HTERT RPE-1 (cell line): ENCODE measurements around the gene STXBP2.

Experiments used
- in situ Hi-C: fragments of 300-500 bp; cut with MboI; formaldehyde crosslinking; loops from 4 replicates; pipeline ENCODE4 v1.14.3; 2020; ENCODE audit warnings: low sequenced_read_pairs

STXBP2 gene

GRCh38 chr19:7648265-7649014 is 11.5 kb downstream of the STXBP2 start:
- in situ Hi-C loops: no loop called here

GRCh38 chr19:7650148-7650547 is 13.2 kb downstream of the STXBP2 start:
- in situ Hi-C loops: no loop called here

GRCh38 chr19:7652061-7652641 is 15.2 kb downstream of the STXBP2 start:
- in situ Hi-C loops: no loop called here

- in situ Hi-C loops: no loop called here
These were observed 17.5 kb downstream of the STXBP2 start for GRCh38 chr19:7654401-7654800.

GRCh38 chr19:7655581-7655980 is 18.7 kb downstream of the STXBP2 start:
- in situ Hi-C loops: no loop called here

- in situ Hi-C loops: no loop called here
These were observed 20.3 kb downstream of the STXBP2 start for GRCh38 chr19:7657131-7657751.

GRCh38 chr19:7658219-7658686 is 21.3 kb downstream of the STXBP2 start:
- in situ Hi-C loops: no loop called here

GRCh38 chr19:7661744-7662538 is 25.0 kb downstream of the STXBP2 start:
- in situ Hi-C loops: no loop called here

GRCh38 chr19:7662657-7663056 is 25.7 kb downstream of the STXBP2 start:
- in situ Hi-C loops: no loop called here

GRCh38 chr19:7663706-7664105 is 26.8 kb downstream of the STXBP2 start:
- in situ Hi-C loops: no loop called here

- in situ Hi-C loops: no loop called here
These were observed 28.2 kb downstream of the STXBP2 start for GRCh38 chr19:7665076-7665475.

- in situ Hi-C loops: no loop called here
These were observed 31.9 kb downstream of the STXBP2 start, which contains the start of gene RETN for GRCh38 chr19:7668842-7669241. TSS of gene RETN (plus strand) at chr19:7669049. CDS start at chr19:7669327, 278 bp downstream.

- in situ Hi-C loops: no loop called here
These were observed 32.7 kb downstream of the STXBP2 start for GRCh38 chr19:7669641-7670040.

- in situ Hi-C loops: no loop called here
These were observed 33.4 kb downstream of the STXBP2 start for GRCh38 chr19:7670150-7670783.

GRCh38 chr19:7670790-7671189 is 33.9 kb downstream of the STXBP2 start:
- in situ Hi-C loops: no loop called here

- in situ Hi-C loops: no loop called here
These were observed 35.6 kb downstream of the STXBP2 start for GRCh38 chr19:7672522-7672921.

GRCh38 chr19:7674010-7675005 is 37.4 kb downstream of the STXBP2 start:
- in situ Hi-C loops: no loop called here

GRCh38 chr19:7676376-7676775 is 39.5 kb downstream of the STXBP2 start:
- in situ Hi-C loops: no loop called here

GRCh38 chr19:7676854-7677253 is 39.9 kb downstream of the STXBP2 start, which contains the start of gene MCEMP1:
TSS of gene MCEMP1 (plus strand) at chr19:7677090. CDS start at chr19:7677121, 31 bp downstream.
- in situ Hi-C loops: no loop called here
